ENCODE measurements around the gene CAPN9.

The CAPN9 gene

GRCh38 chr1:230793463-230793745 lies 46.2 kb downstream of the CAPN9 start:
- H3F3A ChIP-seq (ENCODE audit: insufficient read depth, low read length): no peaks in the 10 kb centered on the region
- TF ChIP-seq CTCF (IDR thresholded peaks at IDR 0.05; ENCODE audit: low read length): no peak
- no peak for TF ChIP-seq EZH2 (IDR thresholded peaks at IDR 0.05; ENCODE audit: borderline replicate concordance, low read length)
- H3K27me3 ChIP-seq (ENCODE audit: insufficient read depth, low read length): no peaks in the 10 kb centered on the region
- no peaks in the 10 kb centered on the region for H3K9me3 ChIP-seq (ENCODE audit: low read length)
- H3K27ac ChIP-seq (ENCODE audit: low read depth, low read length, poor library complexity, severe bottlenecking): no peak overlapping the region
- no peaks in the 10 kb centered on the region for H3K79me2 ChIP-seq (ENCODE audit: insufficient read depth, low read length)
- H3K4me1 ChIP-seq (ENCODE audit: insufficient read depth, low read length, severe bottlenecking): no peaks in the 10 kb centered on the region
- H3K9me2 ChIP-seq (ENCODE audit: low read depth, low read length): no peaks in the 10 kb centered on the region
- no peak overlapping the region for H3K9ac ChIP-seq (ENCODE audit: low read length)
- H2AFZ ChIP-seq (ENCODE audit: low read length): no peak overlapping the region
- H3K36me3 ChIP-seq (ENCODE audit: insufficient read depth, low read length): no peaks in the 10 kb centered on the region
- no peak overlapping the region for H3K4me2 ChIP-seq (ENCODE audit: low read length)
- no peaks in the 10 kb centered on the region for H4K20me1 ChIP-seq (ENCODE audit: insufficient read depth, low read length)
- no peak overlapping the region for H3K4me3 ChIP-seq (ENCODE audit: low read depth, low read length, poor library complexity, severe bottlenecking)

DNA sequence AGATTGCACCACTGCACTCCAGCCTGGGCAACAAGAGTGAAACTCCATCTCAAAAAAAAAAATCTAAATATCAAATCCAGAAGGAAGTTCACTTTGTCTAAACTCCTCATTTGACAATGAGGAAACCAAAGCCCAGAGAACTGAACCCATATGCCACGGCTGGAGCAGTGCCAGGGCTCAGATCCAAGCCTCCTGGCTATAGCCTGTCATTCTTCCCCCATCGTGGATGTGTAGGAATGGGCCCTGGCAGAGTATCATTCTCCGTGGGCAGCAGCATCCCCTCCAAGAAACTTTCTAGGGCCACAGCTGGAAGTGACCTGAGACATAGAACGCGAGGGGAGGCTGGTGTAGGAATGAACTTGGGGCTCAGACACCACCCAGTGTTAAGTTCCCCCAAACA lies 47.2 kb downstream of the CAPN9 start:
- Histone ChIP-seq H3F3A (ENCODE audit: insufficient read depth, low read length) (no peaks in the 10 kb centered on the region), H3K4me2 (ENCODE audit: low read length) (no peak overlapping the region), H3K4me1 (ENCODE audit: insufficient read depth, low read length, severe bottlenecking) (no peaks in the 10 kb centered on the region), H3K27me3 (ENCODE audit: insufficient read depth, low read length) (no peaks in the 10 kb centered on the region), H3K9ac (ENCODE audit: low read length) (no peak overlapping the region), H4K20me1 (ENCODE audit: insufficient read depth, low read length) (no peaks in the 10 kb centered on the region), H3K36me3 (ENCODE audit: insufficient read depth, low read length) (no peaks in the 10 kb centered on the region), H3K79me2 (ENCODE audit: insufficient read depth, low read length) (no peaks in the 10 kb centered on the region), H3K9me3 (ENCODE audit: low read length) (no peaks in the 10 kb centered on the region), H2AFZ (ENCODE audit: low read length) (no peak overlapping the region), H3K9me2 (ENCODE audit: low read depth, low read length) (no peaks in the 10 kb centered on the region), H3K4me3 (ENCODE audit: low read depth, low read length, poor library complexity, severe bottlenecking) (no peak overlapping the region), H3K27ac (ENCODE audit: low read depth, low read length, poor library complexity, severe bottlenecking) (no peak overlapping the region)
- TF ChIP-seq EZH2 (IDR thresholded peaks at IDR 0.05; ENCODE audit: borderline replicate concordance, low read length) (no peak), CTCF (IDR thresholded peaks at IDR 0.05; ENCODE audit: low read length) (no peak)

DNA sequence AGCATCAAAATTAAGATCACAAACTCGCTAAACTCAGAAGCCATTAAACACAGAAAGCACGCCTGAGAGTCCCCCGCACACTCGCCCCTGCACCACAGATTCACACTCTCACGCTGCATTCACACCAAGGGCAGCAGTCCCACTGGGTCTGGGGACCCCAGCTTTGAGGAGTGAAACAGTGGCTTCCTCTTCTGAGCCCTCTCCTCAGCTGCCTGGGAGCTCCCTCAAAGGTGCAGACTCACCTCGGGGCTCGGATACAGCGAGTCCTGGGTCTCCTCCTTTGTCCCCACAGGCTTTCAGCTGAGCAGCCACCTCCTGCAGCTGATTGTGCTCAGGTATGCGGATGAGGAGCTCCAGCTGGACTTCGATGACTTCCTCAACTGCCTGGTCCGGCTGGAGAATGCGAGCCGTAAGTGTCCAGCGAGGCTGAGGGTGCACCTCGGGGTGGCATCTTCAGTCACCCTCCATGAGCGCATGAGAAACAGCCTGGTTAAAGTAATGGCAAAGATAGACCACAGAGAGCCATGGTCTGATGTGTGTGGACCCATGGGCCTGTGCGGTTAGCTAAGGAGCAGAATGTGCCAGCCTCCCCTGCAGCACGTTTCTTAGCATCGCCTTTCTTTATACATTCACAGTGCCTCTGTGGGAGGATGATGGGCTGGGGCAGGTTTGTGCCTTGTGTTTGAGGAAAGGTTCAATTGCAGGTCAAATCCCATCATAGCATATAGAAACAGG lies 47.9 kb downstream of the CAPN9 start:
- H3K9me3 ChIP-seq (ENCODE audit: low read length): no peaks in the 10 kb centered on the region
- no peak overlapping the region for H3K27ac ChIP-seq (ENCODE audit: low read depth, low read length, poor library complexity, severe bottlenecking)
- no peaks in the 10 kb centered on the region for H3K79me2 ChIP-seq (ENCODE audit: insufficient read depth, low read length)
- no peak overlapping the region for H2AFZ ChIP-seq (ENCODE audit: low read length)
- no peak overlapping the region for H3K4me2 ChIP-seq (ENCODE audit: low read length)
- no peaks in the 10 kb centered on the region for H3K4me1 ChIP-seq (ENCODE audit: insufficient read depth, low read length, severe bottlenecking)
- no peaks in the 10 kb centered on the region for H3F3A ChIP-seq (ENCODE audit: insufficient read depth, low read length)
- H3K9ac ChIP-seq (ENCODE audit: low read length): no peak overlapping the region
- no peaks in the 10 kb centered on the region for H4K20me1 ChIP-seq (ENCODE audit: insufficient read depth, low read length)
- H3K36me3 ChIP-seq (ENCODE audit: insufficient read depth, low read length): no peaks in the 10 kb centered on the region
- TF ChIP-seq CTCF (IDR thresholded peaks at IDR 0.05; ENCODE audit: low read length) (no peak), EZH2 (IDR thresholded peaks at IDR 0.05; ENCODE audit: borderline replicate concordance, low read length) (no peak)
- no peak overlapping the region for H3K4me3 ChIP-seq (ENCODE audit: low read depth, low read length, poor library complexity, severe bottlenecking)
- H3K9me2 ChIP-seq (ENCODE audit: low read depth, low read length): no peaks in the 10 kb centered on the region
- no peaks in the 10 kb centered on the region for H3K27me3 ChIP-seq (ENCODE audit: insufficient read depth, low read length)

Data from OCI-LY1 (cell line).